Mesodermal cell (in vitro differentiated cells): ENCODE measurements around the gene KLHL22.

Experiments
- H3K27ac ChIP-seq: 2 replicates; pipeline ENCODE4 v1.7.0; 2013; ENCODE audit warnings: mild to moderate bottlenecking, low read depth, low read length, moderate library complexity; ENCODE audit not compliant: severe bottlenecking
- H3K36me3 ChIP-seq: 2 replicates; pipeline ENCODE4 v1.7.1; 2013; ENCODE audit warnings: mild to moderate bottlenecking, low read length, moderate library complexity; ENCODE audit not compliant: control insufficient read depth, insufficient read depth
- H3K4me1 ChIP-seq: one replicate; pipeline ENCODE4 v1.7.1; 2013; ENCODE audit warnings: mild to moderate bottlenecking, low read length; ENCODE audit not compliant: insufficient read depth, control insufficient read depth, poor library complexity, severe bottlenecking
- H3K4me3 ChIP-seq: 2 replicates; pipeline ENCODE4 v1.7.0; 2013; ENCODE audit warnings: low read length, control low read depth, mild to moderate bottlenecking; ENCODE audit not compliant: insufficient read depth, poor library complexity, severe bottlenecking; ENCODE audit errors: extremely low read depth
- H3K9me3 ChIP-seq: 2 replicates; pipeline ENCODE4 v1.7.1; 2013; ENCODE audit warnings: mild to moderate bottlenecking, low read length, moderate library complexity; ENCODE audit not compliant: control insufficient read depth
- WGBS, 2 experiments: methylation state at CpG; one replicate each; pipeline ENCODE4 v1.1.5; 2013; ENCODE audit warnings: missing lambda C conversion rate in 2 of 2; ENCODE audit not compliant: insufficient coverage in 2 of 2; 5-methylcytosine and 5-hydroxymethylcytosine counted together

The KLHL22 gene

DNA sequence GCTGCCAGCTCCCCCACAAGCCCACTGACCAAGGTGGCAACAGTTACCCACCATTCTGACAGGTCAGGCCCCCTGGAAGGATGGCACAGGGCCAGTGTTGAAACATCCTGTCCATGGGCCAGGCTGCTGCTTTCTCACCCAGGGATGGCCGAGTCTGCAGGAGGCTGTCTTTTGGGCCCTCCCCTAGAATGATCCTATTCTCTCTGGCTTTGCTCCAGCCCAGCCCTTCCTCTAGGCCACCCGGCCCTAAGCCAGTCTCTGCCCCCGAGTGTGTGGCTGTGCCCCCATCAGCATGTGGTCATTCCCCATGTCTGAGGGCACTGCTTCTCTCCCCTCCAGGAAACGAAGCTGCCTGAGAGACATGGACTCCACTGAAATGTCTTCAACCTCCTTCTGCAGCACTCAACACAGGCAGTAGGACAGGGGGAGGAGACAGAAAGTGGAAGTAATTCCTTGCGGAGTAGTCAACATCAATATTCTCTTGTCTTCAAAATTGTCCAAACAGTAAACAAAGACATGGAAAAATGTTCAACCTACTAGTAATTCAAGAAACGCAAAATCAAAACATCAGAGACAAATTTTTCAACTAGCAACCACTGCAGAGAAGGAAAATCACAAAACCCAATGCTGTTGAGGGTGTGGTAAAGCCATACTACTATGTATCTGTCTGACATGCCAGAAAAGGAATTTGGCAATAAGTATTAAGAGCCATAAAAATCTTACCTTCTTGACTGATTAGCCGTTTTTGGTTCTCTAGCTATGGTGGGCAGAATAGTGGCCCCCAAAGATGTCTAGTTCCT is 52.9 kb downstream of the KLHL22 start:
- Histone ChIP-seq H3K36me3 (peaks cover 20% of the 10 kb centered on the region), H3K4me1 (peaks cover 8% of the 10 kb centered on the region), H3K9me3 (no peaks in the 10 kb centered on the region), H3K27ac (no peak overlapping the region), H3K4me3 (no peak overlapping the region)
- WGBS, 2 experiments = 93 to 100% methylated on average over 2 to 4 of the region's 7 CpGs

GRCh38 chr22:20441631-20442484 is 53.7 kb downstream of the KLHL22 start:
- WGBS, 2 experiments = 91 to 94% methylated on average over 20 to 21 of the region's 21 CpGs
- Histone ChIP-seq H3K9me3 (no peaks in the 10 kb centered on the region), H3K36me3 (peaks cover 20% of the 10 kb centered on the region)

DNA sequence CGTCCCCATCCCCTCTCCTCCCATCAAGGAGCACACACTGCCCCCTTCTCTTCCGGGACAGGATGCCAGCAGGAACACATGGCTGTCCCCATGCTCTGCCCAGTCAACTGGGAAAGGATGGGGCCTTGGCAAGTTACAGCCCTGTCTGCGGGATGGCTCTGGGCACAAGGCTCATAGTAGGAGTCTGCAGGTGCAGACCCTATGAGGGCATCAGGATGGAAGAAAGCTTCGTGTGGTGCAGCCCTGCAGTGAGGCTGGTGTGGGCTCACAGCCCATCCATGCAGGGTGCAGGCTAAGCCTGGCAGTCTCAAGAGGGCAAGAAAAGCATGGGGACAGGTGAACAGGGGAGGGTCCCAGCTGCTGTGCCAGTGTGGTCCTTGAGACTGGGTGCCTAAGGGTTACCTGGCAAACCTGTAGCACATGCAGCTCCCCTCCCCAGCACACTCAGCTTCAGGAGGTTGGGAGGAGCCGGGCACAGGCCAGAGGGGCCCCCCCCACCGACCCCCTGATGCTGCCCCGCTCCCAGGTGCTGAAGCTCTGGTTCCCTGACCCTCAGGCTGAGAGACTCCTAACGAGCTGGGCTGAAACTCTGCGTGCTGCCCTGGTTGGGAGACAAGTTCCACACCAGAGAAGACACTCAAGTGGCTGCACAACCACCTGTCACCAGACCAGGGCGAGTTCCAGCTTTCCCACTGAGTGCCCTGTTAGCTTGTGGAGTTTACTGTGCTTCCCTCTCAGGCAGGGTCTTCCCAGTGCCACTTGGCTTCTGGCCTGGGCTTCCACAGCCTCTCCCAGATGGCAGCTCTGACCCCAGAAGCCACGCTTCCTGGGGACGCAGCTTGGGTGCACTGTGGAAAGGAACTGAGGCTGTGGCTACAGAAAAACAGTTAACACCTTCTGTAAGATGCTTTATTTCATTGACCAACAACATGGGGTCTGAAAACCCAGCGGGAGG is 54.7 kb downstream of the KLHL22 start:
- Histone ChIP-seq H3K36me3 (peaks cover 13% of the 10 kb centered on the region), H3K9me3 (no peaks in the 10 kb centered on the region), H3K4me1 (peaks cover 8% of the 10 kb centered on the region), H3K27ac (no peak overlapping the region), H3K4me3 (no peak overlapping the region)
- WGBS, 2 experiments = 77 to 85% methylated on average over 9 to 12 of the region's 13 CpGs

More at GRCh38 chr22:20441631-20442484, 53.7 kb downstream of the KLHL22 start:
- Histone ChIP-seq H3K4me3 (no peak overlapping the region), H3K4me1 (peaks cover 8% of the 10 kb centered on the region), H3K27ac (no peak overlapping the region)

- H3K36me3 ChIP-seq = peaks cover 8% of the 10 kb centered on the region
- peaks cover 8% of the 10 kb centered on the region for H3K4me1 ChIP-seq
- no peaks in the 10 kb centered on the region for H3K9me3 ChIP-seq
- H3K27ac ChIP-seq = no peak overlapping the region
- no peak overlapping the region for H3K4me3 ChIP-seq
- whole genome bisulfite sequencing, 2 experiments = 95 to 98% methylated on average over 4 to 5 of the region's 5 CpGs
Observed at GRCh38 chr22:20439928-20440575, 55.5 kb downstream of the KLHL22 start.

DNA sequence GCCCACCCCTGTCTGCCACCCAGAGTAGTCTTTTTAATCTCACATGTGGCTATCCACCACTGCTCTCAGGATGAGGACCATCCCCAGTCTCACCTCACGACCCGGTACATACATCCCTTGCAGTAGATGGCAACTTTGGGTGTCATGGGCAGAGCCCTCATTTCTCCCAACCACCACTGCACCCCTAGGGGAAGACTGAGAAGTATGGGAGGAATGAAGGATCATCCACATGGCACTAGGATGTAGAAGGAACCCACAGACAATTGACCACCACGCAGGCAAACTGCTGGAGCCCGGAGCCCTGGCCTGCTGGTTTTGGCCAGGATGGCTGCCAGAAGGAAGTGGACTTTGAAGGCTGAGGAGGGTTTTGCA is 56.1 kb downstream of the KLHL22 start:
- H3K27ac ChIP-seq = no peak overlapping the region
- H3K9me3 ChIP-seq = no peaks in the 10 kb centered on the region
- H3K36me3 ChIP-seq = peaks cover 5% of the 10 kb centered on the region
- no peak overlapping the region for H3K4me3 ChIP-seq
- peaks cover 8% of the 10 kb centered on the region for H3K4me1 ChIP-seq
- 86% methylated on average over 2 of the region's 4 CpGs; no CpG with 5 or more reads in 1 of the 2 experiments for WGBS, 2 experiments

GRCh38 chr22:20438678-20439492 is 56.7 kb downstream of the KLHL22 start:
- peak overlapping the region; percentile 77 for H3K4me3 ChIP-seq
- H3K4me1 ChIP-seq = peaks cover 8% of the 10 kb centered on the region
- H3K36me3 ChIP-seq = peaks cover under 1% of the 10 kb centered on the region
- no peaks in the 10 kb centered on the region for H3K9me3 ChIP-seq
- 69 to 74% methylated on average over 7 to 13 of the region's 13 CpGs for WGBS, 2 experiments
- H3K27ac ChIP-seq = no peak overlapping the region

DNA sequence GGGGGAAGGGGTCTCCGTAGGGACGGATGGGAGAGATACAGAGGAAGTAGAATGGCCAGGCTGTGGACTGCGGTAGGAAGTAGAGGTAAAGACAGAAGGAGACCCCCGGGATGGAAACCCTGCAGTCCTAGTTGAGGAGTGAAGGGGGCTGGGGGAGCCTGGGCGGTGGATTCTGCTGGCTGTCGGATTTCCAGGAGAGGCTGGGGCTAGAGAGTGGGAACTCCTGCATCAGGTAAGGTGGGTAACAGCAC is 57.2 kb downstream of the KLHL22 start:
- peak overlapping the region; percentile 77 for H3K4me3 ChIP-seq
- peaks cover 3% of the 10 kb centered on the region for H3K36me3 ChIP-seq
- WGBS, 2 experiments = 25 to 30% methylated on average over 6 of the region's 6 CpGs
- no peaks in the 10 kb centered on the region for H3K9me3 ChIP-seq
- no peak overlapping the region for H3K27ac ChIP-seq
- H3K4me1 ChIP-seq = peaks cover 8% of the 10 kb centered on the region

GRCh38 chr22:20437613-20438426 is 57.8 kb downstream of the KLHL22 start, which contains the start of gene SCARF2:
SCARF2 (minus strand) TSS chr22:20437825; CDS start chr22:20437754, 71 bp downstream.
- Histone ChIP-seq H3K27ac (peak within 1 kb of the TSS; percentile 57), H3K4me1 (peaks cover 8% of the 10 kb centered on the region), H3K9me3 (no peaks in the 10 kb centered on the region), H3K4me3 (peak within 1 kb of the TSS; percentile 77), H3K36me3 (peaks cover 3% of the 10 kb centered on the region)
- 1 to 2% methylated on average over 34 to 72 of the region's 95 CpGs for WGBS, 2 experiments
